GM10847 (cell line): ENCODE measurements around the gene UCP2.

Experiments used
- POLR2A ChIP-seq: IDR thresholded peaks from 2 replicates; pipeline ENCODE4 v1.6.1; 2011; ENCODE audit not compliant: insufficient read length; ENCODE audit errors: extremely low read depth

The UCP2 gene

GRCh38 chr11:73982595-73982989, at the start of gene UCP2:
UCP2 (minus strand) TSS chr11:73982843; CDS start chr11:73978378, 4,465 bp downstream.
- TF ChIP-seq POLR2A: peak; percentile 80

GRCh38 chr11:74030723-74031676, 48.4 kb upstream of the UCP2 start:
- TF ChIP-seq POLR2A: no peak

- TF ChIP-seq POLR2A: no peak
Measured at GRCh38 chr11:74025467-74026166, 43.0 kb upstream of the UCP2 start.

- no peak for TF ChIP-seq POLR2A
Measured at GRCh38 chr11:74024261-74025029, 41.8 kb upstream of the UCP2 start.

- TF ChIP-seq POLR2A: no peak
Measured at GRCh38 chr11:74023276-74023675, 40.6 kb upstream of the UCP2 start.

- TF ChIP-seq POLR2A: no peak
Measured at GRCh38 chr11:74022546-74022945, 39.9 kb upstream of the UCP2 start.

GRCh38 chr11:74021998-74022397, 39.4 kb upstream of the UCP2 start:
- TF ChIP-seq POLR2A: no peak

- TF ChIP-seq POLR2A: no peak
Measured at GRCh38 chr11:74020539-74020938, 37.9 kb upstream of the UCP2 start.

- no peak for TF ChIP-seq POLR2A
Measured at GRCh38 chr11:74019860-74020259, 37.2 kb upstream of the UCP2 start.

GRCh38 chr11:74019104-74019738, 36.6 kb upstream of the UCP2 start:
- no peak for TF ChIP-seq POLR2A

GRCh38 chr11:74018331-74019005, 35.8 kb upstream of the UCP2 start:
- no peak for TF ChIP-seq POLR2A

GRCh38 chr11:74017631-74018030, 35.0 kb upstream of the UCP2 start:
- no peak for TF ChIP-seq POLR2A

GRCh38 chr11:74015919-74016684, 33.5 kb upstream of the UCP2 start:
- no peak for TF ChIP-seq POLR2A

- TF ChIP-seq POLR2A: no peak
Measured at GRCh38 chr11:74014880-74015279, 32.2 kb upstream of the UCP2 start.

- TF ChIP-seq POLR2A: no peak
Measured at GRCh38 chr11:74013141-74013540, 30.5 kb upstream of the UCP2 start.
